ENCODE results near the gene KRT2. TPM values are rescaled to one million over a fixed set of nuclear protein-coding genes. Genes with fewer than 3 reads are reported as not detected.

Gene KRT2
- total and polyA plus RNA-seq, 2 donors (not counting 3 experiments of a cell fraction or from before 2014, with no cell fraction given): not detected

- FAIRE-seq: no peak
- no peaks in the 10 kb centered on the region for H3K9me3 ChIP-seq (replicated peaks; ENCODE audit: control insufficient read depth, insufficient read depth, low read length)
- H3K79me2 ChIP-seq (ENCODE audit: control insufficient read depth, insufficient read depth, low read length): no peaks in the 10 kb centered on the region
- H3K4me2 ChIP-seq (ENCODE audit: insufficient read depth, low read length): no peak overlapping the region
- no peak overlapping the region for H3K27ac ChIP-seq (ENCODE audit: insufficient read depth, low read depth, low read length)
- no peak overlapping the region for H3K9ac ChIP-seq (replicated peaks; ENCODE audit: extremely low read depth, insufficient read depth, low read length)
- no peaks in the 10 kb centered on the region for H4K20me1 ChIP-seq (replicated peaks; ENCODE audit: control insufficient read depth, extremely low read depth, insufficient read depth, low read length)
- H3K4me1 ChIP-seq (ENCODE audit: control insufficient read depth, extremely low read depth, insufficient read depth, low read length): no peaks in the 10 kb centered on the region
- H3K27me3 ChIP-seq (ENCODE audit: control insufficient read depth in 2 of 2, insufficient read depth in 2 of 2, low read length in 2 of 2): peaks cover 0 to 3% of the 10 kb centered on the region in 2 experiments
- H3K36me3 ChIP-seq (ENCODE audit: control insufficient read depth in 2 of 2, extremely low read depth in 1 of 2, insufficient read depth in 2 of 2, low read length in 2 of 2): no peaks in the 10 kb centered on the region
- intact Hi-C loops (cut with micrococcal nuclease) (no loop called here), dilution Hi-C loops (cut with MboI; ENCODE audit: extremely low pct_ligation_motif_present, low sequenced_read_pairs) (no loop called here)
- H3K9me1 ChIP-seq (replicated peaks; ENCODE audit: control insufficient read depth, extremely low read depth, insufficient read depth, low read length): no peaks in the 10 kb centered on the region
- DNase-seq (ENCODE audit: low read depth, low spot score): no peak
- no peak overlapping the region for H3K4me3 ChIP-seq (replicated peaks in 1 of 3; ENCODE audit: insufficient read depth in 1 of 3, low read depth in 1 of 3, low read length in 3 of 3)
- BruUV-seq (replicated peaks): no TSS peak
- ChIA-PET POLR2A (no interaction called here), CTCF (no interaction called here)
- no peak overlapping the region for H2AFZ ChIP-seq (ENCODE audit: low read depth, low read length)
- no peak for TF ChIP-seq MYC (IDR thresholded peaks at IDR 0.05; ENCODE audit: low read depth, low read length)
- TF ChIP-seq FOS (IDR thresholded peaks at IDR 0.05; ENCODE audit: borderline replicate concordance, insufficient read depth, low read length): no peak
- TF ChIP-seq, protein P1, sequence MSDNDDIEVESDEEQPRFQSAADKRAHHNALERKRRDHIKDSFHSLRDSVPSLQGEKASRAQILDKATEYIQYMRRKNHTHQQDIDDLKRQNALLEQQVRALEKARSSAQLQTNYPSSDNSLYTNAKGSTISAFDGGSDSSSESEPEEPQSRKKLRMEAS (IDR thresholded peaks at IDR 0.05; ENCODE audit: insufficient read depth, insufficient read length): no peak
Observed at GRCh38 chr12:52608161-52608560, 43.9 kb downstream of the KRT2 start.

DNA sequence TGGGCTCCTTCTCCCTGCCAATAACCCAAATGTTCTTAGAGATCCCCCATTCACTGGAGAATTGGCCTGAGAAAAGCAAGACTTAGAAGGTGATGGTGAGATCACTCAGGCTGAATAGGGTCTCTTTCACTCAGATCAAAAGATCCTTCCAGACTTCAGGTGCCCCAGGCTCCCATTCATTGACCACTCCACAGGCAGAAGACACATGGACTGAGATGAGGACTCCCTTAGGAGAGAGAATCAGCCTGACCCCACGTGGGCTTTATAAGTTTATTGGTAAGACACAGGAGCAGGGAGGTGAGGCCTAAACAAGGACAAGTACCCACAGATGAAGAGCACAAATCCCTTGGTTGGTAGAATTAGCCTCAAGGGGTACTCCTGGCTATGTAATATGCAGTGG lies 44.7 kb downstream of the KRT2 start:
- DNase-seq (ENCODE audit: low read depth, low spot score) (no peak), FAIRE-seq (no peak)
- Histone ChIP-seq H4K20me1 (replicated peaks; ENCODE audit: control insufficient read depth, extremely low read depth, insufficient read depth, low read length) (no peaks in the 10 kb centered on the region), H2AFZ (ENCODE audit: low read depth, low read length) (no peak overlapping the region), H3K4me2 (ENCODE audit: insufficient read depth, low read length) (no peak overlapping the region), H3K9ac (replicated peaks; ENCODE audit: extremely low read depth, insufficient read depth, low read length) (no peak overlapping the region), H3K36me3 (ENCODE audit: control insufficient read depth in 2 of 2, extremely low read depth in 1 of 2, insufficient read depth in 2 of 2, low read length in 2 of 2) (no peaks in the 10 kb centered on the region), H3K27ac (ENCODE audit: insufficient read depth, low read depth, low read length) (no peak overlapping the region), H3K9me1 (replicated peaks; ENCODE audit: control insufficient read depth, extremely low read depth, insufficient read depth, low read length) (no peaks in the 10 kb centered on the region), H3K4me3 (replicated peaks in 1 of 3; ENCODE audit: insufficient read depth in 1 of 3, low read depth in 1 of 3, low read length in 3 of 3) (no peak overlapping the region), H3K79me2 (ENCODE audit: control insufficient read depth, insufficient read depth, low read length) (no peaks in the 10 kb centered on the region), H3K4me1 (ENCODE audit: control insufficient read depth, extremely low read depth, insufficient read depth, low read length) (no peaks in the 10 kb centered on the region), H3K9me3 (replicated peaks; ENCODE audit: control insufficient read depth, insufficient read depth, low read length) (no peaks in the 10 kb centered on the region), H3K27me3 (ENCODE audit: control insufficient read depth in 2 of 2, insufficient read depth in 2 of 2, low read length in 2 of 2) (peaks cover 1 to 9% of the 10 kb centered on the region in 2 experiments)
- dilution Hi-C loops (cut with MboI; ENCODE audit: extremely low pct_ligation_motif_present, low sequenced_read_pairs) (no loop called here), intact Hi-C loops (cut with micrococcal nuclease) (no loop called here)
- POLR2A ChIA-PET: no interaction called here
- no TSS peak for BruUV-seq (replicated peaks)
- TF ChIP-seq GATA2 (IDR thresholded peaks at IDR 0.05; ENCODE audit: insufficient read depth, insufficient read length, low read depth, low read length) (no peak), CTCF (IDR thresholded peaks at IDR 0.05; ENCODE audit: extremely low read depth in 1 of 2, insufficient read depth in 1 of 2, low read depth in 1 of 2, low read length in 2 of 2) (no peak), EZH2 (IDR thresholded peaks at IDR 0.05; ENCODE audit: borderline replicate concordance, low read depth, low read length, severe bottlenecking) (no peak), JUN (IDR thresholded peaks at IDR 0.05; ENCODE audit: borderline replicate concordance, insufficient read depth, insufficient read length, low read depth) (no peak), POLR2A (IDR thresholded peaks at IDR 0.05; ENCODE audit: low read depth, low read length) (no peak), POLR2AphosphoS5 (IDR thresholded peaks at IDR 0.05; ENCODE audit: insufficient read depth, low read depth, low read length) (no peak), MYC (IDR thresholded peaks at IDR 0.05; ENCODE audit: low read depth, low read length) (no peak), FOS (IDR thresholded peaks at IDR 0.05; ENCODE audit: borderline replicate concordance, insufficient read depth, low read length) (no peak)
- TF ChIP-seq, protein P1 (IDR thresholded peaks at IDR 0.05; ENCODE audit: insufficient read depth, insufficient read length): no peak
- CTCF ChIA-PET: no interaction called here

All from endothelial cell of umbilical vein (primary cell).